HUES48 (cell line): Measurements from ENCODE around the gene MRPL43.

Experiments
- H3K27ac ChIP-seq: one replicate; pipeline ENCODE4 v1.7.0; 2013; ENCODE audit warnings: low read depth, low read length, inconsistent platforms
- H3K27me3 ChIP-seq: 2 replicates; pipeline ENCODE4 v1.6.1; 2013; ENCODE audit warnings: mild to moderate bottlenecking, low read length; ENCODE audit not compliant: control insufficient read depth, insufficient read depth
- H3K36me3 ChIP-seq: 2 replicates; pipeline ENCODE4 v1.6.1; 2013; ENCODE audit warnings: low read length; ENCODE audit not compliant: control insufficient read depth, insufficient read depth
- H3K4me1 ChIP-seq: 2 replicates; pipeline ENCODE4 v1.6.1; 2013; ENCODE audit warnings: mild to moderate bottlenecking, low read length; ENCODE audit not compliant: control insufficient read depth, insufficient read depth
- H3K4me3 ChIP-seq: 2 replicates; pipeline ENCODE4 v1.5.1; 2013; ENCODE audit warnings: mild to moderate bottlenecking, low read depth, low read length
- H3K9ac ChIP-seq: 2 replicates; pipeline ENCODE4 v1.6.1; 2013; ENCODE audit warnings: mild to moderate bottlenecking, low read depth, low read length, moderate library complexity
- H3K9me3 ChIP-seq: 2 replicates; pipeline ENCODE4 v1.6.1; 2013; ENCODE audit warnings: low read length; ENCODE audit not compliant: control insufficient read depth, insufficient read depth

MRPL43 gene

DNA sequence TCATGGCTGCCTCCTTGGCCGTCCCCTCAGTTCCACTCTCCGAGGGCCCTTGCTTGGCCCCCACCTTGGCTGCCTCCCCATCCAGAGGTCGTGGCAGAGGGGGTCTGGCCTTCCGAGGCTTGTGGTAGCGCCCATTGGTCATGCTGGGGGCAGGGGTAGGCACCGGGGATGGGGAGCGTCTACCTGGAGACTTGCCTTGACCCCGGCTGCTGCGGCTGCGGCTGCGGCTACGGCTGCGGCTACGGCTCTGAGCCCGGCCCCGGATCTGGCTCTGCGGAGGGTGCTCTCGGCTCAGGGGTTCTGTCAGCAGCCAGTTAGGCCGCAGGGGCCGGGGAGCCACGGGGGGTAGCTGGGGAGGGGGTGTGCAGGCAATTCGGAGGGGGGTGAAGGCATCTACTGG lies 23.0 kb upstream of the MRPL43 start:
- no peaks in the 10 kb centered on the region for H3K9me3 ChIP-seq
- H3K36me3 ChIP-seq, result peaks cover 22% of the 10 kb centered on the region
- no peak overlapping the region for H3K27ac ChIP-seq
- no peak overlapping the region for H3K4me3 ChIP-seq
- peaks cover 10% of the 10 kb centered on the region; the same call in 1 of the 2 replicates for H3K27me3 ChIP-seq
- H3K9ac ChIP-seq, result no peak overlapping the region
- peaks cover 7% of the 10 kb centered on the region; the same call in 1 of the 2 replicates for H3K4me1 ChIP-seq

- Histone ChIP-seq H3K36me3 (peaks cover 34% of the 10 kb centered on the region), H3K27ac (no peak overlapping the region), H3K4me3 (no peak overlapping the region), H3K27me3 (no peaks in the 10 kb centered on the region), H3K9me3 (no peaks in the 10 kb centered on the region), H3K4me1 (peaks cover 7% of the 10 kb centered on the region; the same call in 1 of the 2 replicates), H3K9ac (no peak overlapping the region)
Observed at GRCh38 chr10:101008823-101009423, 21.6 kb upstream of the MRPL43 start.

- Histone ChIP-seq H3K4me1 (peaks cover 6% of the 10 kb centered on the region; the same call in 1 of the 2 replicates), H3K27ac (no peak overlapping the region), H3K9me3 (no peaks in the 10 kb centered on the region), H3K36me3 (peaks cover 40% of the 10 kb centered on the region), H3K27me3 (no peaks in the 10 kb centered on the region), H3K9ac (no peak overlapping the region), H3K4me3 (no peak overlapping the region)
Observed at GRCh38 chr10:101007915-101008822, 20.9 kb upstream of the MRPL43 start.

- Histone ChIP-seq H3K36me3 (peaks cover 50% of the 10 kb centered on the region), H3K9ac (no peak overlapping the region), H3K27me3 (no peaks in the 10 kb centered on the region), H3K9me3 (no peaks in the 10 kb centered on the region), H3K4me1 (no peaks in the 10 kb centered on the region; the same call in 1 of the 2 replicates), H3K27ac (no peak overlapping the region), H3K4me3 (no peak overlapping the region)
Observed at GRCh38 chr10:101007099-101007711, 19.9 kb upstream of the MRPL43 start.

GRCh38 chr10:101006593-101007098 lies 19.3 kb upstream of the MRPL43 start:
- Histone ChIP-seq H3K27ac (no peak overlapping the region), H3K9ac (no peak overlapping the region)

DNA sequence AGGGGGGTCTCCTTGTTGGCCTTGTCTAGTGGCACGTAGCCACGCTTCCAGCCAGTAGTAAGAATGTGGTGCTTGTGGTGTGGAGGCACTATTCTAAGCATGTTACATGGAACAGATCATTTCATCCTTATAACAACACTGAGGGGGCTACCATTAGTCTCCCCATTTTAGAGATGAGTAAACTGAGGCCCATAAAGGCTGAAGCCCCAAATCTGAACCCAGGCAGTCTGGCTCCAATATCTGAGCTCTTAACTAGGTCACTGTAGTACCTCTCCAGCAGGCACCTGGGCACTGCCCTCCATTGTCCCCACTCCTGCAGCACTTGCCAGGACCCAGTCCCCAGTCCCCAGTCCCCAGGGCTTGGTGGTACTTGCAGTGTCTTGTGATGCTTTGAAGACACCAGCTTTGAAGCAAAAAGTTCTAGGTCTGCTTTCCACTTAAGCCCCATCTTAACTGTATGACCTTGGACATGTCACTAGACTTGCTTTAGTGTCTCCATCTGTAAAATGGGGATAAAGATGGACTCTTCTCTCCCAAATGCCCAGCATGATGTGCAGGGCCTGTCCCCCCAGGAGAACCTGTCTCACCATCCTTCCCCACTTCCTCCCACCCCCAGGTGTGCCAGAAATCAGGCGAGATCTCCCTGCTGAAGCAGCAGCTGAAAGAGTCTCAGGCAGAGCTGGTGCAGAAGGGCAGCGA lies 18.7 kb upstream of the MRPL43 start:
- Histone ChIP-seq H3K9ac (no peak overlapping the region), H3K36me3 (peaks cover 52% of the 10 kb centered on the region), H3K9me3 (no peaks in the 10 kb centered on the region), H3K4me1 (peaks cover 5% of the 10 kb centered on the region; the same call in 1 of the 2 replicates), H3K27me3 (no peaks in the 10 kb centered on the region), H3K27ac (no peak overlapping the region), H3K4me3 (no peak overlapping the region)

More at GRCh38 chr10:101006593-101007098, 19.3 kb upstream of the MRPL43 start:
- no peak overlapping the region for H3K4me3 ChIP-seq
- peaks cover 52% of the 10 kb centered on the region for H3K36me3 ChIP-seq
- H3K27me3 ChIP-seq, result no peaks in the 10 kb centered on the region
- H3K9me3 ChIP-seq, result no peaks in the 10 kb centered on the region
- no peaks in the 10 kb centered on the region; the same call in 1 of the 2 replicates for H3K4me1 ChIP-seq

GRCh38 chr10:101005361-101005760 lies 18.1 kb upstream of the MRPL43 start:
- Histone ChIP-seq H3K36me3 (peaks cover 52% of the 10 kb centered on the region), H3K4me1 (peaks cover 6% of the 10 kb centered on the region; the same call in 1 of the 2 replicates)

DNA sequence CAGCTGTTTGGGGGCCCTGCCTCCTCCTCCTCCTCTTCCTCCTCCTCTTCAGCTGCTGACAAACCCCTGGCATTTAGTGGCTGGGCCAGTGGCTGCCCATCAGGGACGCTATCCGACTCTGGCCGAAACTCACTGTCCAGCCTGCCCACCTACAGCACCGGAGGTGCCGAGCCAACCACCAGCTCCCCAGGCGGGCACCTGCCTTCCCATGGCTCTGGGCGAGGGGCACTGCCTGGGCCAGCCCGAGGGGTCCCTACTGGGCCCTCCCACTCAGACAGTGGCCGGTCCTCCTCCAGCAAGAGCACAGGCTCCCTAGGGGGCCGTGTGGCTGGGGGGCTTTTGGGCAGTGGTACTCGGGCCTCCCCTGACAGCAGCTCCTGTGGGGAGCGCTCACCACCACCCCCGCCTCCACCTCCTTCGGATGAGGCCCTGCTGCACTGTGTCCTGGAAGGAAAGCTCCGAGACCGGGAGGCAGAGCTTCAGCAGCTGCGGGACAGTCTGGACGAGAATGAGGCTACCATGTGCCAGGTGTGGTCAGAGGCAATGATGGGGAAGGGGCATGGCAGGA lies 16.4 kb upstream of the MRPL43 start:
- Histone ChIP-seq H3K27ac (no peak overlapping the region), H3K27me3 (no peaks in the 10 kb centered on the region), H3K9me3 (no peaks in the 10 kb centered on the region), H3K4me3 (no peak overlapping the region), H3K9ac (no peak overlapping the region), H3K36me3 (peaks cover 52% of the 10 kb centered on the region), H3K4me1 (peaks cover 7% of the 10 kb centered on the region)

More at GRCh38 chr10:101005361-101005760, 18.1 kb upstream of the MRPL43 start:
- no peak overlapping the region for H3K9ac ChIP-seq
- H3K9me3 ChIP-seq, result no peaks in the 10 kb centered on the region
- H3K27me3 ChIP-seq, result no peaks in the 10 kb centered on the region
- no peak overlapping the region for H3K27ac ChIP-seq
- H3K4me3 ChIP-seq, result no peak overlapping the region

- Histone ChIP-seq H3K36me3 (peaks cover 51% of the 10 kb centered on the region), H3K9ac (no peak overlapping the region), H3K4me3 (no peak overlapping the region), H3K4me1 (peaks cover 11% of the 10 kb centered on the region), H3K9me3 (no peaks in the 10 kb centered on the region), H3K27ac (no peak overlapping the region), H3K27me3 (no peaks in the 10 kb centered on the region)
Observed at GRCh38 chr10:101002456-101002855, 15.2 kb upstream of the MRPL43 start.

GRCh38 chr10:101001659-101002035 lies 14.3 kb upstream of the MRPL43 start:
- Histone ChIP-seq H3K36me3 (peaks cover 43% of the 10 kb centered on the region), H3K4me3 (no peak overlapping the region), H3K9me3 (no peaks in the 10 kb centered on the region), H3K4me1 (peaks cover 12% of the 10 kb centered on the region), H3K9ac (no peak overlapping the region), H3K27me3 (no peaks in the 10 kb centered on the region), H3K27ac (peak overlapping the region; percentile 17)
